HEK293 (cell line): Measurements from ENCODE around the gene TUT1.
A peak's percentile ranks its signal among the peaks of the same experiment; 100 is the strongest.

Experiments used
- GLI2 ChIP-seq: fragments of 450-650 bp; formaldehyde crosslinking; IDR thresholded peaks from 2 replicates; pipeline ENCODE4; 2017; ENCODE audit warnings: missing biosample characterization, missing genetic modification characterization, low read depth, borderline replicate concordance
- GLIS2 ChIP-seq: fragments of 450-650 bp; formaldehyde crosslinking; IDR thresholded peaks from 2 replicates; pipeline ENCODE4 v1.5.1; 2016; ENCODE audit warnings: missing biosample characterization, missing genetic modification characterization
- KLF7 ChIP-seq: fragments of 450-650 bp; formaldehyde crosslinking; IDR thresholded peaks from 2 replicates; pipeline ENCODE4 v1.5.1; 2016; ENCODE audit warnings: missing biosample characterization, missing genetic modification characterization, borderline replicate concordance
- KLF8 ChIP-seq: fragments of 450-650 bp; formaldehyde crosslinking; IDR thresholded peaks from 2 replicates; pipeline ENCODE4 v1.5.1; 2016; ENCODE audit warnings: missing biosample characterization, missing genetic modification characterization
- PRDM1 ChIP-seq: fragments of 450-650 bp; formaldehyde crosslinking; IDR thresholded peaks from 2 replicates; pipeline ENCODE4; 2016; ENCODE audit warnings: missing biosample characterization, missing genetic modification characterization
- SP7 ChIP-seq: fragments of 450-650 bp; formaldehyde crosslinking; IDR thresholded peaks from 2 replicates; pipeline ENCODE4 v1.5.1; 2016; ENCODE audit warnings: missing biosample characterization, missing genetic modification characterization
- TCF7L2 ChIP-seq: IDR thresholded peaks from 2 replicates; pipeline ENCODE4 v1.6.1; 2011; ENCODE audit warnings: low read depth, mild to moderate bottlenecking, inconsistent platforms, low read length, moderate library complexity, borderline replicate concordance
- ZBTB20 ChIP-seq: fragments of 450-650 bp; formaldehyde crosslinking; IDR thresholded peaks from 2 replicates; pipeline ENCODE4 v1.5.1; 2016; ENCODE audit warnings: missing biosample characterization, missing genetic modification characterization
- ZBTB44 ChIP-seq: fragments of 450-650 bp; IDR thresholded peaks from 2 replicates; pipeline ENCODE4 v1.5.1; 2018; ENCODE audit warnings: missing biosample characterization, mild to moderate bottlenecking, missing genetic modification characterization
- ZNF16 ChIP-seq: fragments of 450-650 bp; formaldehyde crosslinking; IDR thresholded peaks from 2 replicates; pipeline ENCODE4 v1.5.1; 2016; ENCODE audit warnings: low read depth, missing biosample characterization, missing genetic modification characterization
- ZNF174 ChIP-seq: fragments of 450-650 bp; formaldehyde crosslinking; IDR thresholded peaks from 2 replicates; pipeline ENCODE4 v1.5.0; 2017; ENCODE audit warnings: missing biosample characterization, mild to moderate bottlenecking, missing genetic modification characterization
- ZNF175 ChIP-seq: fragments of 450-650 bp; formaldehyde crosslinking; IDR thresholded peaks from 2 replicates; pipeline ENCODE4 v1.5.1; 2016; ENCODE audit warnings: missing biosample characterization, missing genetic modification characterization
- ZNF2 ChIP-seq: fragments of 450-650 bp; formaldehyde crosslinking; IDR thresholded peaks from 2 replicates; pipeline ENCODE4 v1.5.1; 2016; ENCODE audit warnings: missing biosample characterization, missing genetic modification characterization
- ZNF211 ChIP-seq: fragments of 450-650 bp; formaldehyde crosslinking; IDR thresholded peaks from 2 replicates; pipeline ENCODE4 v1.5.1; 2016; ENCODE audit warnings: low read depth, missing biosample characterization, missing genetic modification characterization
- ZNF416 ChIP-seq: fragments of 450-650 bp; formaldehyde crosslinking; IDR thresholded peaks from 2 replicates; pipeline ENCODE4 v1.5.1; 2016; ENCODE audit warnings: missing biosample characterization, missing genetic modification characterization
- ZNF510 ChIP-seq: fragments of 450-650 bp; formaldehyde crosslinking; IDR thresholded peaks from 2 replicates; pipeline ENCODE4 v1.5.1; 2018; ENCODE audit warnings: mild to moderate bottlenecking, missing genetic modification characterization, missing biosample characterization; ENCODE audit not compliant: insufficient replicate concordance
- ZNF549 ChIP-seq: fragments of 450-650 bp; IDR thresholded peaks from 2 replicates; pipeline ENCODE4 v1.5.1; 2018; ENCODE audit warnings: missing biosample characterization, missing genetic modification characterization, mild to moderate bottlenecking, inconsistent platforms, moderate library complexity
- ZNF560 ChIP-seq: fragments of 450-650 bp; formaldehyde crosslinking; IDR thresholded peaks from 2 replicates; pipeline ENCODE4 v1.5.1; 2017; ENCODE audit warnings: missing biosample characterization, missing genetic modification characterization, borderline replicate concordance
- ZNF585B ChIP-seq: fragments of 450-650 bp; formaldehyde crosslinking; IDR thresholded peaks from 2 replicates; pipeline ENCODE4 v1.5.1; 2016; ENCODE audit warnings: missing biosample characterization, missing genetic modification characterization
- ZNF624 ChIP-seq: fragments of 450-650 bp; formaldehyde crosslinking; IDR thresholded peaks from 2 replicates; pipeline ENCODE4 v1.5.1; 2017; ENCODE audit warnings: missing biosample characterization, missing genetic modification characterization
- ZNF626 ChIP-seq: fragments of 450-650 bp; sonication (Bioruptor Pico); formaldehyde crosslinking; IDR thresholded peaks from 2 replicates; pipeline ENCODE4 v1.5.1; 2018; ENCODE audit warnings: missing biosample characterization, missing genetic modification characterization, inconsistent platforms
- ZNF654 ChIP-seq: fragments of 450-650 bp; formaldehyde crosslinking; IDR thresholded peaks from 2 replicates; pipeline ENCODE4 v1.5.1; 2016; ENCODE audit warnings: low read depth, missing biosample characterization, missing genetic modification characterization
- ZNF692 ChIP-seq: fragments of 450-650 bp; formaldehyde crosslinking; IDR thresholded peaks from 2 replicates; pipeline ENCODE4 v1.5.1; 2016; ENCODE audit warnings: missing biosample characterization, missing genetic modification characterization
- ZNF792 ChIP-seq: fragments of 450-650 bp; formaldehyde crosslinking; IDR thresholded peaks from 2 replicates; pipeline ENCODE4 v1.5.1; 2016; ENCODE audit warnings: missing biosample characterization, missing genetic modification characterization
- ZSCAN30 ChIP-seq: fragments of 450-650 bp; IDR thresholded peaks from 2 replicates; pipeline ENCODE4 v1.5.1; 2018; ENCODE audit warnings: missing biosample characterization, mild to moderate bottlenecking, missing genetic modification characterization, moderate library complexity
- TF ChIP-seq, protein P1 (sequence below): fragments of 450-650 bp; formaldehyde crosslinking; IDR thresholded peaks from 2 replicates; pipeline ENCODE4 v1.5.0; 2017; ENCODE audit warnings: missing biosample characterization, missing genetic modification characterization, borderline replicate concordance
- TF ChIP-seq, protein P2 (sequence below): fragments of 450-650 bp; formaldehyde crosslinking; IDR thresholded peaks from 2 replicates; pipeline ENCODE4 v1.5.1; 2016; ENCODE audit warnings: missing biosample characterization, missing genetic modification characterization
- TF ChIP-seq, protein P3 (sequence below): sonication (generic); formaldehyde crosslinking; IDR thresholded peaks from 2 replicates; pipeline ENCODE4 v1.8.1; 2022; ENCODE audit warnings: mild to moderate bottlenecking, moderate library complexity, missing genetic modification reagents
- TF ChIP-seq, protein P4 (sequence below): fragments of 450-650 bp; formaldehyde crosslinking; IDR thresholded peaks from 2 replicates; pipeline ENCODE4 v1.5.1; 2016; ENCODE audit warnings: missing biosample characterization, missing genetic modification characterization

Gene TUT1

DNA sequence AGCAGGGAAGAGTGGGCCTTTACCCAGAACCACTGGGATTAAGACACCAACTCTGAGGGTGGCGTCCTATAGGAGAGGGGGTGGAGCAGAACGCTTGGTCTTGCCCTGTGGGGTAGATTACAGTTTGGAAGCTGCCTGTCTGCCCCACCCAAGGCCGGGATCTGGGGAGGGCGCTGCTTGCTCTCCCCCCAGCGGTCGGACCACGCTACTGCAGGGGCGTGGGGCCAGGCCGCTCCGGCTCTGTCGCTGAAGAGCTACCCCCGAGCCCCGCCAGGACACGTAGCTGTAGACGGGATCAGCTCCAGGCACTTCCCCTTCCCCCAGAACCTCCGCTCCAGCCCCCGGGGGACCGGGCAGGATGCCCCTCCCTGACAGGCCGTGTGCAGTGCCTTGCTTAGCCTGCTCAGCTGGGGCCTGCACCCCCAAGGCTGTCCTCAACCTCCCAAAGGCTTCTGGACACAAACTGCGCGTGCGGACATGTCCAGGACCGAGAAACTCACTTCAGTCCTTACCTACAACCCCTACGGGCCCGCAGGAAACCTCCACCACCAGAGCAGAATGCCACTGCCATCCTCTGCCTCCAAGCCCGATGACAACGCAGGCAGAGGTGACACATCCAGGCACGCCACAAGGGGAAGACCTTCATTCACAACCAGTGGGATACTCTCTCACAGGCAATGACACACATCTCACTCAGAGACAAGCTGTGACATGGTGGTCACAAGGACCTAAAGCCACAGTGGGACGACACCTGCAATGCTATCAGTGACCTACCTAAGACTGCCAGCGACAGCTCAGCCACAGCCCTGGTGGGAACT is 48.4 kb downstream of the TUT1 start (continued):
- no peak for TF ChIP-seq PRDM1
- TF ChIP-seq ZNF585B (tag by site-specific recombination), result no peak
- TF ChIP-seq ZNF16 (tag by site-specific recombination), result no peak
- no peak for TF ChIP-seq ZNF624 (tag by site-specific recombination)
- TF ChIP-seq ZNF792 (tag by site-specific recombination), result no peak
- no peak for TF ChIP-seq ZNF416 (tag by site-specific recombination)
- peak; percentile 58 for TF ChIP-seq ZNF654 (tag by site-specific recombination)
- no peak for TF ChIP-seq GLI2 (tag by site-specific recombination)
- peak; percentile 72 for TF ChIP-seq KLF8 (tag by site-specific recombination)
- TF ChIP-seq, protein P1, sequence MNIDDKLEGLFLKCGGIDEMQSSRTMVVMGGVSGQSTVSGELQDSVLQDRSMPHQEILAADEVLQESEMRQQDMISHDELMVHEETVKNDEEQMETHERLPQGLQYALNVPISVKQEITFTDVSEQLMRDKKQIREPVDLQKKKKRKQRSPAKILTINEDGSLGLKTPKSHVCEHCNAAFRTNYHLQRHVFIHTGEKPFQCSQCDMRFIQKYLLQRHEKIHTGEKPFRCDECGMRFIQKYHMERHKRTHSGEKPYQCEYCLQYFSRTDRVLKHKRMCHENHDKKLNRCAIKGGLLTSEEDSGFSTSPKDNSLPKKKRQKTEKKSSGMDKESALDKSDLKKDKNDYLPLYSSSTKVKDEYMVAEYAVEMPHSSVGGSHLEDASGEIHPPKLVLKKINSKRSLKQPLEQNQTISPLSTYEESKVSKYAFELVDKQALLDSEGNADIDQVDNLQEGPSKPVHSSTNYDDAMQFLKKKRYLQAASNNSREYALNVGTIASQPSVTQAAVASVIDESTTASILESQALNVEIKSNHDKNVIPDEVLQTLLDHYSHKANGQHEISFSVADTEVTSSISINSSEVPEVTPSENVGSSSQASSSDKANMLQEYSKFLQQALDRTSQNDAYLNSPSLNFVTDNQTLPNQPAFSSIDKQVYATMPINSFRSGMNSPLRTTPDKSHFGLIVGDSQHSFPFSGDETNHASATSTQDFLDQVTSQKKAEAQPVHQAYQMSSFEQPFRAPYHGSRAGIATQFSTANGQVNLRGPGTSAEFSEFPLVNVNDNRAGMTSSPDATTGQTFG, result no peak
- peak; percentile 76 for TF ChIP-seq GLIS2 (tag by site-specific recombination)
- TF ChIP-seq TCF7L2, result no peak
- TF ChIP-seq KLF7 (tag by site-specific recombination), result peak; percentile 80; the same call in 1 of the 2 replicates
- TF ChIP-seq ZNF175 (tag by site-specific recombination), result no peak
- no peak for TF ChIP-seq ZNF174 (tag by site-specific recombination)
- TF ChIP-seq ZNF211 (tag by site-specific recombination), result no peak
- TF ChIP-seq, protein P2, sequence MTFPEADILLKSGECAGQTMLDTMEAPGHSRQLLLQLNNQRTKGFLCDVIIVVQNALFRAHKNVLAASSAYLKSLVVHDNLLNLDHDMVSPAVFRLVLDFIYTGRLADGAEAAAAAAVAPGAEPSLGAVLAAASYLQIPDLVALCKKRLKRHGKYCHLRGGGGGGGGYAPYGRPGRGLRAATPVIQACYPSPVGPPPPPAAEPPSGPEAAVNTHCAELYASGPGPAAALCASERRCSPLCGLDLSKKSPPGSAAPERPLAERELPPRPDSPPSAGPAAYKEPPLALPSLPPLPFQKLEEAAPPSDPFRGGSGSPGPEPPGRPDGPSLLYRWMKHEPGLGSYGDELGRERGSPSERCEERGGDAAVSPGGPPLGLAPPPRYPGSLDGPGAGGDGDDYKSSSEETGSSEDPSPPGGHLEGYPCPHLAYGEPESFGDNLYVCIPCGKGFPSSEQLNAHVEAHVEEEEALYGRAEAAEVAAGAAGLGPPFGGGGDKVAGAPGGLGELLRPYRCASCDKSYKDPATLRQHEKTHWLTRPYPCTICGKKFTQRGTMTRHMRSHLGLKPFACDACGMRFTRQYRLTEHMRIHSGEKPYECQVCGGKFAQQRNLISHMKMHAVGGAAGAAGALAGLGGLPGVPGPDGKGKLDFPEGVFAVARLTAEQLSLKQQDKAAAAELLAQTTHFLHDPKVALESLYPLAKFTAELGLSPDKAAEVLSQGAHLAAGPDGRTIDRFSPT, result no peak
- no peak for TF ChIP-seq ZBTB20 (tag by site-specific recombination)
- no peak for TF ChIP-seq ZNF626 (tag by site-specific recombination)
- TF ChIP-seq SP7 (tag by site-specific recombination), result 0 out of 2 replicates have a peak, but pooled peaks have one; percentile 33
- TF ChIP-seq ZNF2 (tag by site-specific recombination), result 0 out of 2 replicates have a peak, but pooled peaks have one; percentile 50
- TF ChIP-seq ZSCAN30, result peak; percentile 56; the same call in 1 of the 2 replicates
- 0 out of 2 replicates have a peak, but pooled peaks have one; percentile 32 for TF ChIP-seq ZNF692 (tag by site-specific recombination)
- no peak for TF ChIP-seq ZNF560 (tag by site-specific recombination)
- 0 out of 2 replicates have a peak, but pooled peaks have one; percentile 33 for TF ChIP-seq ZBTB44 (tag by site-specific recombination)
- TF ChIP-seq, protein P3, sequence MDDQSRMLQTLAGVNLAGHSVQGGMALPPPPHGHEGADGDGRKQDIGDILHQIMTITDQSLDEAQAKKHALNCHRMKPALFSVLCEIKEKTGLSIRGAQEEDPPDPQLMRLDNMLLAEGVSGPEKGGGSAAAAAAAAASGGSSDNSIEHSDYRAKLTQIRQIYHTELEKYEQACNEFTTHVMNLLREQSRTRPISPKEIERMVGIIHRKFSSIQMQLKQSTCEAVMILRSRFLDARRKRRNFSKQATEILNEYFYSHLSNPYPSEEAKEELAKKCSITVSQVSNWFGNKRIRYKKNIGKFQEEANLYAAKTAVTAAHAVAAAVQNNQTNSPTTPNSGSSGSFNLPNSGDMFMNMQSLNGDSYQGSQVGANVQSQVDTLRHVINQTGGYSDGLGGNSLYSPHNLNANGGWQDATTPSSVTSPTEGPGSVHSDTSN (CRISPR knock-in tag), result no peak
- TF ChIP-seq ZNF510 (tag by site-specific recombination), result no peak
- TF ChIP-seq, protein P4, sequence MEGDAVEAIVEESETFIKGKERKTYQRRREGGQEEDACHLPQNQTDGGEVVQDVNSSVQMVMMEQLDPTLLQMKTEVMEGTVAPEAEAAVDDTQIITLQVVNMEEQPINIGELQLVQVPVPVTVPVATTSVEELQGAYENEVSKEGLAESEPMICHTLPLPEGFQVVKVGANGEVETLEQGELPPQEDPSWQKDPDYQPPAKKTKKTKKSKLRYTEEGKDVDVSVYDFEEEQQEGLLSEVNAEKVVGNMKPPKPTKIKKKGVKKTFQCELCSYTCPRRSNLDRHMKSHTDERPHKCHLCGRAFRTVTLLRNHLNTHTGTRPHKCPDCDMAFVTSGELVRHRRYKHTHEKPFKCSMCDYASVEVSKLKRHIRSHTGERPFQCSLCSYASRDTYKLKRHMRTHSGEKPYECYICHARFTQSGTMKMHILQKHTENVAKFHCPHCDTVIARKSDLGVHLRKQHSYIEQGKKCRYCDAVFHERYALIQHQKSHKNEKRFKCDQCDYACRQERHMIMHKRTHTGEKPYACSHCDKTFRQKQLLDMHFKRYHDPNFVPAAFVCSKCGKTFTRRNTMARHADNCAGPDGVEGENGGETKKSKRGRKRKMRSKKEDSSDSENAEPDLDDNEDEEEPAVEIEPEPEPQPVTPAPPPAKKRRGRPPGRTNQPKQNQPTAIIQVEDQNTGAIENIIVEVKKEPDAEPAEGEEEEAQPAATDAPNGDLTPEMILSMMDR (tag by site-specific recombination), result peak; percentile 95
- TF ChIP-seq ZNF549 (tag by site-specific recombination), result no peak
